Medulla oblongata (tissue), 1 donor: Measurements from ENCODE around the gene TSPAN5.
A peak's percentile ranks its signal among the peaks of the same experiment; 100 is the strongest.

Source experiments
- DNase-seq: peaks from one replicate; pipeline ENCODE4 v3.0.0-alpha.2; 2015; ENCODE audit errors: extremely low spot score

The TSPAN5 gene

GRCh38 chr4:98673288-98673644 is 14.9 kb upstream of the TSPAN5 start:
- no peak for DNase-seq

- no peak for DNase-seq
These were observed 14.3 kb upstream of the TSPAN5 start for GRCh38 chr4:98672583-98673287.

- DNase-seq = no peak
These were observed 12.7 kb upstream of the TSPAN5 start for GRCh38 chr4:98671131-98671530.

GRCh38 chr4:98670186-98670585 is 11.8 kb upstream of the TSPAN5 start:
- no peak for DNase-seq

GRCh38 chr4:98669577-98669976 is 11.2 kb upstream of the TSPAN5 start:
- DNase-seq = no peak

GRCh38 chr4:98664959-98665358 is 6.5 kb upstream of the TSPAN5 start:
- no peak for DNase-seq

GRCh38 chr4:98663226-98664006 is 5.0 kb upstream of the TSPAN5 start:
- no peak for DNase-seq

GRCh38 chr4:98662626-98663225 is 4.3 kb upstream of the TSPAN5 start:
- DNase-seq = no peak

- no peak for DNase-seq
These were observed 3.6 kb upstream of the TSPAN5 start for GRCh38 chr4:98662055-98662453.

- DNase-seq = no peak
These were observed 3.1 kb upstream of the TSPAN5 start for GRCh38 chr4:98661371-98662054.

GRCh38 chr4:98659741-98660462 is 1.5 kb upstream of the TSPAN5 start:
- DNase-seq = no peak

- peak; percentile 58 for DNase-seq
These were observed 738 bp upstream of the TSPAN5 start for GRCh38 chr4:98659106-98659592.

- peak; percentile 86 for DNase-seq
These were observed 702 bp downstream of the TSPAN5 start for GRCh38 chr4:98657531-98658286.

- DNase-seq = no peak
These were observed 1.5 kb downstream of the TSPAN5 start for GRCh38 chr4:98656886-98657285.

GRCh38 chr4:98656443-98656842 is 2.0 kb downstream of the TSPAN5 start:
- DNase-seq = no peak

- no peak for DNase-seq
These were observed 4.2 kb downstream of the TSPAN5 start for GRCh38 chr4:98653890-98654867.

GRCh38 chr4:98652996-98653395 is 5.4 kb downstream of the TSPAN5 start:
- DNase-seq = no peak

GRCh38 chr4:98648602-98649001 is 9.8 kb downstream of the TSPAN5 start:
- no peak for DNase-seq

- DNase-seq = no peak
These were observed 12.0 kb downstream of the TSPAN5 start for GRCh38 chr4:98646422-98646821.

- DNase-seq = no peak
These were observed 12.9 kb downstream of the TSPAN5 start for GRCh38 chr4:98645527-98645926.
